Tibial nerve (tissue), 4 donors: ENCODE measurements around the gene SLC15A4. TPM values are rescaled to one million over a fixed set of nuclear protein-coding genes. Genes with fewer than 3 reads are reported as not detected.

Source experiments
- DNase-seq, 2 donors: peaks; one replicate each; pipeline ENCODE4 v3.0.0-alpha.2; 2019; ENCODE audit warnings: low spot score in 2 of 2
- H3K27ac ChIP-seq, 4 donors: fragments of 200-600 bp; sonication (generic) in 3 of 4; one replicate each; pipeline ENCODE4 v1.5.1; 2017 to 2019; ENCODE audit warnings: mild to moderate bottlenecking in 1 of 4
- H3K27me3 ChIP-seq, 2 donors: fragments of 200-600 bp; sonication (generic) in 1 of 2; one replicate each; pipeline versions ENCODE4 v1.5.1 to v1.6.0; 2017 to 2019
- H3K36me3 ChIP-seq, 3 donors: fragments of 200-600 bp; sonication (generic); one replicate each; pipeline ENCODE4 v1.5.1; 2018 to 2019
- H3K4me1 ChIP-seq, 4 donors: fragments of 200-600 bp; sonication (generic) in 3 of 4; one replicate each; pipeline ENCODE4 v1.5.1; 2017 to 2019
- H3K4me3 ChIP-seq, 4 donors: fragments of 200-600 bp; sonication (generic) in 3 of 4; one replicate each; pipeline ENCODE4 v1.5.1; 2017 to 2019; ENCODE audit warnings: mild to moderate bottlenecking in 1 of 4, moderate library complexity in 1 of 4
- H3K9me3 ChIP-seq, 4 donors: fragments of 200-600 bp; sonication (generic) in 3 of 4; one replicate each; pipeline ENCODE4 v1.5.1; 2017 to 2019
- CTCF ChIP-seq, 5 experiments: fragments of 200-600 bp in 3 of 5; fragments of 450-650 bp in 2 of 5; sonication (generic) in 3 of 5; IDR thresholded peaks; one replicate each; pipeline ENCODE4 v1.5.1; 2016 to 2019; ENCODE audit warnings: antibody characterized with exemption in 5 of 5, mild to moderate bottlenecking in 3 of 5, moderate library complexity in 2 of 5
- EP300 ChIP-seq, 2 donors: sonication (generic); formaldehyde crosslinking; IDR thresholded peaks; one replicate each; pipeline ENCODE4 v1.6.1; 2017; ENCODE audit warnings: antibody characterized with exemption in 2 of 2, mild to moderate bottlenecking in 1 of 2
- POLR2A ChIP-seq, 2 donors: fragments of 450-650 bp; IDR thresholded peaks; one replicate each; pipeline ENCODE4 v1.6.1; 2017; ENCODE audit warnings: antibody characterized with exemption in 2 of 2, mild to moderate bottlenecking in 2 of 2, moderate library complexity in 2 of 2
- WGBS, 2 donors: methylation state at CpG; one replicate each; pipeline ENCODE4 v1.1.5; 2018; 5-methylcytosine and 5-hydroxymethylcytosine counted together
- total RNA-seq, 4 donors: library from RNA; depleted of rRNA; stranded (reverse); fragments of >200 nt; gene quantifications; one replicate each; pipeline ENCODE4 v1.1.0, GENCODE V29; 2016

Gene SLC15A4
- 10 to 100 TPM; 39.3 to 74.3 (median 53.6) TPM for total RNA-seq

GRCh38 chr12:128823916-128824839 is at the start of gene SLC15A4:
Gene SLC15A4 (minus strand): TSS chr12:128823958. CDS start chr12:128823943, 15 bp downstream.
- WGBS, 2 donors, result 7% methylated on average over 37 to 44 of the region's 63 CpGs
- TF ChIP-seq CTCF (IDR thresholded peaks at IDR 0.05) (no peak), EP300 (IDR thresholded peaks at IDR 0.05) (peak; percentile 27 to 96), POLR2A (IDR thresholded peaks at IDR 0.05) (peak; percentile 83 to 87)
- peak within 1 kb of the TSS; percentile 58 to 90 (median 83) for H3K27ac ChIP-seq
- peaks cover 0 to 7% (median 0%) of the 10 kb centered on the region in 3 donors for H3K36me3 ChIP-seq
- H3K27me3 ChIP-seq, result no peaks in the 10 kb centered on the region
- DNase-seq, result peak; percentile 94
- H3K4me3 ChIP-seq, result peak within 1 kb of the TSS; percentile 80 to 100 (median 91)
- peaks cover 0 to 44% (median 20%) of the 10 kb centered on the region in 4 donors for H3K4me1 ChIP-seq
- peaks cover 0 to 5% (median 0%) of the 10 kb centered on the region in 4 donors for H3K9me3 ChIP-seq

- H3K27me3 ChIP-seq, result no peaks in the 10 kb centered on the region
- WGBS, 2 donors, result 88 to 92% methylated on average over 5 of the region's 5 CpGs
- no peak overlapping the region for H3K27ac ChIP-seq
Observed at GRCh38 chr12:128872303-128872702, 48.5 kb upstream of the SLC15A4 start.

DNA sequence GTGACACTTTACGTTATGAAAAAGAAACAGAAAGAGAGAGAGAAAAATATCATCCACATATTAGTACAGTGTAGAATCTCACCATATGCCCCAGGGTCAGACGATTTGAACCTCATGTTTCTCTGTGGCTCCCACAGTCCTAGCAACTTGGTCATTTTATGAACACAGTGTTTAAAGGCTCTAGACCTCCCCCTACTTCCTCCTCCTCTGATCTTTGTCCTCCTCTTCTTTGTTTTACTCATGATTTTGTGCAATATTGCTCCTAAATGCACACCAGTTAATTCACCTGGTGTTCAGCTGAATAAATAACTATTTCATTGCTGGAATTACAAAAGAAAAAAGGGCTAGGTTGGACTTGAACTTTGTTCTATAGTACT is 47.7 kb upstream of the SLC15A4 start:
- TF ChIP-seq CTCF (IDR thresholded peaks at IDR 0.05), result no peak
- Histone ChIP-seq H3K27ac (no peak overlapping the region), H3K27me3 (no peaks in the 10 kb centered on the region), H3K4me3 (no peak overlapping the region), H3K4me1 (no peaks in the 10 kb centered on the region), H3K36me3 (no peaks in the 10 kb centered on the region), H3K9me3 (peaks cover 0 to 19% (median 3%) of the 10 kb centered on the region in 4 donors)
- DNase-seq, result no peak
- 42 to 82% methylated on average over 2 of the region's 2 CpGs for WGBS, 2 donors

More at GRCh38 chr12:128872303-128872702, 48.5 kb upstream of the SLC15A4 start:
- no peak overlapping the region for H3K4me3 ChIP-seq
- DNase-seq, result no peak
- H3K4me1 ChIP-seq, result no peaks in the 10 kb centered on the region
- no peaks in the 10 kb centered on the region for H3K36me3 ChIP-seq
- peaks cover 0 to 27% (median 6%) of the 10 kb centered on the region in 4 donors for H3K9me3 ChIP-seq
- TF ChIP-seq EP300 (IDR thresholded peaks at IDR 0.05) (no peak), POLR2A (IDR thresholded peaks at IDR 0.05) (no peak), CTCF (IDR thresholded peaks at IDR 0.05) (no peak)

DNA sequence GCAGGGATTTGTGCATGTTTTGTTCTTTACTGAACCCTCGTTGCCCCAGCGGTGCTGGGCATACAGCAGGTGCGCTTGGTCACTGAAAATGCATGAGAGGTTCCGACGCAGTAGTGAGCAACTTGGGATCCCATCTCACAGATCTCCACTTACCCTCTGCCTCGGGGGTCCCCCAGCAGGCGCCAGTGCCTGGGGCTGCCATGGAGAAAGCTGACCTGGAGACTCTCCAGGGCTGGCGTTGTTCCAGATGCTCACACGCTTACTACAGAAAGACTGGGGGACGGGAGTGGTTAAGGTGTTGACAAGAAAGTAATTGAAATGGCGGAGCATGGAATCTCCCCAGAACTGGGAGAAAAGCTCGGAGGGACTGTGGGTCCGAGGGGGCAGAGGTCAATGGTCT is 43.7 kb upstream of the SLC15A4 start:
- no peaks in the 10 kb centered on the region for H3K27me3 ChIP-seq
- WGBS, 2 donors, result 71 to 73% methylated on average over 13 of the region's 13 CpGs
- no peak for DNase-seq

More for the DNA sequence above, 43.7 kb upstream of the SLC15A4 start:
- Histone ChIP-seq H3K36me3 (no peaks in the 10 kb centered on the region), H3K27ac (no peak overlapping the region), H3K9me3 (no peaks in the 10 kb centered on the region), H3K4me1 (no peaks in the 10 kb centered on the region), H3K4me3 (no peak overlapping the region)
- TF ChIP-seq EP300 (IDR thresholded peaks at IDR 0.05) (no peak), POLR2A (IDR thresholded peaks at IDR 0.05) (no peak), CTCF (IDR thresholded peaks at IDR 0.05) (no peak)
